ENCODE results near the gene WDR89. TPM values are rescaled to one million over a fixed set of nuclear protein-coding genes. Genes with fewer than 3 reads are reported as not detected.

Gene WDR89
- total and polyA plus RNA-seq, 9 of the 15 experiments (the other 6 are each of a cell fraction or from before 2014, with no cell fraction given), result 9.3 to 25.6 (median 16.2) TPM

DNA sequence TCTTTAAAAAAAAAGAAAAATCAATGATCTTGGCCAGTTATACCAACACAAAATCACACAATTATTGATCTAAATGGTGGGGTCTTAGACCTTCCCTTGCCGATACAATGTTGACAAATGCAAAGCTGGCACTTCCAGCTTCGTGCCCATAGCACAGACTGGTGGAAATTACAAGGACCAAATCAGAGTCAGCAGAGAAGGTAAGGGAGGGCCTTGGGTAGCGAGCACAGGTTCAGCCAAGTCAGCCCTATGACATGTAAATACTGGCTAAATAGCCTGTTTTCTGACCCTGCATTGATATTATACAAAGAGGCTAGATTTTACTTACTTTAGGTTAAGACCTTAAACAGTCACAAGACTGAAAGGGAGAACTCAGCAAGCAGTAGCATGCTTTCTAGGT, 30.3 kb upstream of the WDR89 start (continued):
- TF ChIP-seq, protein P1, sequence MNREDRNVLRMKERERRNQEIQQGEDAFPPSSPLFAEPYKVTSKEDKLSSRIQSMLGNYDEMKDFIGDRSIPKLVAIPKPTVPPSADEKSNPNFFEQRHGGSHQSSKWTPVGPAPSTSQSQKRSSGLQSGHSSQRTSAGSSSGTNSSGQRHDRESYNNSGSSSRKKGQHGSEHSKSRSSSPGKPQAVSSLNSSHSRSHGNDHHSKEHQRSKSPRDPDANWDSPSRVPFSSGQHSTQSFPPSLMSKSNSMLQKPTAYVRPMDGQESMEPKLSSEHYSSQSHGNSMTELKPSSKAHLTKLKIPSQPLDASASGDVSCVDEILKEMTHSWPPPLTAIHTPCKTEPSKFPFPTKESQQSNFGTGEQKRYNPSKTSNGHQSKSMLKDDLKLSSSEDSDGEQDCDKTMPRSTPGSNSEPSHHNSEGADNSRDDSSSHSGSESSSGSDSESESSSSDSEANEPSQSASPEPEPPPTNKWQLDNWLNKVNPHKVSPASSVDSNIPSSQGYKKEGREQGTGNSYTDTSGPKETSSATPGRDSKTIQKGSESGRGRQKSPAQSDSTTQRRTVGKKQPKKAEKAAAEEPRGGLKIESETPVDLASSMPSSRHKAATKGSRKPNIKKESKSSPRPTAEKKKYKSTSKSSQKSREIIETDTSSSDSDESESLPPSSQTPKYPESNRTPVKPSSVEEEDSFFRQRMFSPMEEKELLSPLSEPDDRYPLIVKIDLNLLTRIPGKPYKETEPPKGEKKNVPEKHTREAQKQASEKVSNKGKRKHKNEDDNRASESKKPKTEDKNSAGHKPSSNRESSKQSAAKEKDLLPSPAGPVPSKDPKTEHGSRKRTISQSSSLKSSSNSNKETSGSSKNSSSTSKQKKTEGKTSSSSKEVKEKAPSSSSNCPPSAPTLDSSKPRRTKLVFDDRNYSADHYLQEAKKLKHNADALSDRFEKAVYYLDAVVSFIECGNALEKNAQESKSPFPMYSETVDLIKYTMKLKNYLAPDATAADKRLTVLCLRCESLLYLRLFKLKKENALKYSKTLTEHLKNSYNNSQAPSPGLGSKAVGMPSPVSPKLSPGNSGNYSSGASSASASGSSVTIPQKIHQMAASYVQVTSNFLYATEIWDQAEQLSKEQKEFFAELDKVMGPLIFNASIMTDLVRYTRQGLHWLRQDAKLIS (CRISPR knock-in tag; IDR thresholded peaks at IDR 0.05), result no peak
- TF ChIP-seq ESRRA (IDR thresholded peaks at IDR 0.05; ENCODE audit: borderline replicate concordance, low read depth) (no peak), ZNF239 (CRISPR knock-in tag; IDR thresholded peaks at IDR 0.05) (no peak), DIDO1 (tag; IDR thresholded peaks at IDR 0.05; ENCODE audit: low read depth) (no peak)

DNA sequence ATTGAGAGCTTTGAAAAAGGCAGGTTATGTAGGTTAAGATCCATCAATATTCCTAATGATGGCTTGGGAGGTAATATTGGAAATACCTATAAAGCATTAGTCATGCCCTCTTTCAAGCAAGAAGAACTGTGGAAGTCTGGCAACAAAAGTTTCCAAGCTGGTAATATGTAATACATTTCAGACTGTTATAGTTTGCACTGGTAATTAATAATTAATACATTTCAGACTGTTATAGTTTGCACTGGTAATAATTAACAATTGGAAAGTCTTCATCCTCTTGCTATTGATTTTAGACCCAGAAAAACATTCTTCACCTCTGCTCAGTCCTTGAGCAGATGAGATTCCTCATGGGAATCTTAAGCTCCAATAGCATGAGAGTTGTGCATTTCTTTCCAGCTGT, 29.0 kb upstream of the WDR89 start:
- Histone ChIP-seq H3K27me3 (ENCODE audit: control insufficient read depth in 2 of 2, insufficient read depth in 2 of 2, low read length in 2 of 2) (no peaks in the 10 kb centered on the region), H3K4me3 (no peak overlapping the region), H3K27ac (ENCODE audit: extremely low read depth, low read depth, low read length) (no peak overlapping the region), H3K9ac (ENCODE audit: insufficient read depth in 1 of 2, low read depth in 2 of 2, low read length in 2 of 2) (no peak overlapping the region), H3K36me3 (ENCODE audit: control insufficient read depth, insufficient read depth, low read length) (no peaks in the 10 kb centered on the region), H2AFZ (ENCODE audit: low read depth, low read length) (no peak overlapping the region), H3K79me2 (ENCODE audit: control insufficient read depth, insufficient read depth, low read length) (no peaks in the 10 kb centered on the region), H3K4me1 (replicated peaks in 1 of 2; ENCODE audit: control insufficient read depth in 2 of 2, insufficient read depth in 2 of 2, low read length in 2 of 2) (no peaks in the 10 kb centered on the region), H3K4me2 (ENCODE audit: insufficient read depth, low read length) (no peak overlapping the region), H3K9me1 (ENCODE audit: control insufficient read depth, insufficient read depth, low read length) (no peaks in the 10 kb centered on the region), H3K9me3 (replicated peaks; ENCODE audit: control insufficient read depth, insufficient read depth, low read depth, low read length) (no peaks in the 10 kb centered on the region), H4K20me1 (replicated peaks; ENCODE audit: control insufficient read depth, insufficient read depth, low read length) (no peaks in the 10 kb centered on the region)
- no TSS peak for BruUV-seq (replicated peaks)
- DNase-seq (ENCODE audit: extremely low read depth in 1 of 4, low spot score in 3 of 4), result no peak
- ATAC-seq, result no peak
- no peak for FAIRE-seq
- ChIA-PET POLR2A (no interaction called here), CTCF (ENCODE audit: low intra/inter-chr PET ratio) (no interaction called here)
- in situ Hi-C loops (cut with MboI) (no loop called here), intact Hi-C loops (cut with micrococcal nuclease) (no loop called here)
- TF ChIP-seq CREB1 (IDR thresholded peaks at IDR 0.05) (no peak), CREB1 (CRISPR knock-in tag; IDR thresholded peaks at IDR 0.05) (no peak), SRF (CRISPR knock-in tag; IDR thresholded peaks at IDR 0.05) (no peak), SIRT6 (IDR thresholded peaks at IDR 0.05; ENCODE audit: low read depth, low read length) (no peak), ZNF518B (CRISPR knock-in tag; IDR thresholded peaks at IDR 0.05) (no peak), ZBED1 (IDR thresholded peaks at IDR 0.05) (no peak)
